Measurements from ENCODE around the gene SLC22A13. TPM values are rescaled to one million over a fixed set of nuclear protein-coding genes. Genes with fewer than 3 reads are reported as not detected.
A peak's percentile ranks its signal among the peaks of the same experiment; 100 is the strongest.

SLC22A13 gene
- total and polyA plus RNA-seq, 2 of the 4 experiments (the other 2 are of a cell fraction): under 0.01 to 0.22 TPM

- Histone ChIP-seq H2BK20ac (ENCODE audit: low read depth, low read length) (no peak overlapping the region), H3K23ac (ENCODE audit: low read depth, low read length) (no peak overlapping the region), H3K4me3 (ENCODE audit: insufficient read depth, low read depth, low read length) (no peak overlapping the region), H3K56ac (ENCODE audit: extremely low read depth, insufficient read depth, low read length) (no peak overlapping the region), H4K8ac (ENCODE audit: low read depth in 2 of 2, low read length in 2 of 2) (no peak overlapping the region), H3K9me1 (ENCODE audit: insufficient read depth, low read length) (peaks cover 4% of the 10 kb centered on the region; the same call in 1 of the 2 replicates), H2AK9ac (replicated peaks; ENCODE audit: low read depth, low read length, poor library complexity) (peak overlapping the region; percentile 19), H3K36me3 (ENCODE audit: control insufficient read depth, insufficient read depth, low read length) (peaks cover 10% of the 10 kb centered on the region), H3K27me3 (ENCODE audit: control insufficient read depth, insufficient read depth, low read length) (no peaks in the 10 kb centered on the region), H3K14ac (replicated peaks; ENCODE audit: low read depth, low read length) (no peak overlapping the region), H3K4me1 (ENCODE audit: control insufficient read depth, insufficient read depth, low read length) (no peaks in the 10 kb centered on the region), H3K9me3 (ENCODE audit: control insufficient read depth, insufficient read depth, low read length) (no peaks in the 10 kb centered on the region), H4K5ac (ENCODE audit: low read depth, low read length) (no peak overlapping the region), H3K9ac (ENCODE audit: low read depth, low read length) (no peak overlapping the region), H4K91ac (ENCODE audit: insufficient read depth, low read depth, low read length) (no peak overlapping the region), H2BK120ac (ENCODE audit: low read depth, low read length) (no peak overlapping the region), H3K79me1 (ENCODE audit: low read depth in 1 of 2, low read length in 2 of 2) (no peaks in the 10 kb centered on the region), H2AK5ac (ENCODE audit: low read depth, low read length) (no peak overlapping the region), H3K27ac (ENCODE audit: insufficient read depth, low read length) (no peak overlapping the region), H2AFZ (replicated peaks; ENCODE audit: low read length, poor library complexity) (peak overlapping the region; percentile 7), H3K4ac (ENCODE audit: low read depth, low read length) (no peak overlapping the region), H3K4me2 (ENCODE audit: low read depth, low read length) (no peak overlapping the region), H3K18ac (ENCODE audit: low read depth, low read length) (no peak overlapping the region), H2BK5ac (ENCODE audit: low read depth, low read length, poor library complexity, severe bottlenecking) (no peak overlapping the region), H2BK15ac (ENCODE audit: low read depth, low read length) (no peak overlapping the region), H4K20me1 (ENCODE audit: insufficient read depth, low read length) (no peaks in the 10 kb centered on the region)
- DNase-seq (no peak), ATAC-seq (ENCODE audit: low read depth) (no peak)
- WGBS, 2 experiments (ENCODE audit: extremely low coverage in 2 of 2, insufficient read length in 1 of 2): 86% methylated on average over 6 of the region's 13 CpGs; no CpG with 5 or more reads in 1 of the 2 experiments
- ChIA-PET CTCF (no interaction called here), POLR2A (ENCODE audit: unreplicated experiment) (no interaction called here)
- dilution Hi-C loops (cut with HindIII; ENCODE audit: low sequenced_read_pairs, unreplicated experiment) (no loop called here), in situ Hi-C loops (cut with MboI; ENCODE audit: low sequenced_read_pairs) (no loop called here), intact Hi-C loops (cut with micrococcal nuclease) (no loop called here)
- no TSS peak for BruUV-seq (replicated peaks)
- TF ChIP-seq POLR2A (IDR thresholded peaks at IDR 0.05; ENCODE audit: low read depth, low read length) (no peak), CHD1 (IDR thresholded peaks at IDR 0.05; ENCODE audit: low read depth, low read length) (no peak), NFE2L2 (IDR thresholded peaks at IDR 0.05; ENCODE audit: low read depth, low read length) (no peak), SMC3 (IDR thresholded peaks at IDR 0.05; ENCODE audit: low read depth, low read length) (no peak), CEBPB (IDR thresholded peaks at IDR 0.05; ENCODE audit: low read depth, low read length) (no peak), RCOR1 (IDR thresholded peaks at IDR 0.05; ENCODE audit: insufficient replicate concordance, low read length) (no peak), CTCF (conservative IDR thresholded peaks at IDR 0.05; ENCODE audit: low read depth, low read length) (no peak), RFX5 (IDR thresholded peaks at IDR 0.05; ENCODE audit: low read depth, low read length) (no peak), MAFK (IDR thresholded peaks at IDR 0.05; ENCODE audit: low read depth, low read length) (no peak), FOS (IDR thresholded peaks at IDR 0.05; ENCODE audit: low read depth, low read length) (no peak), RAD21 (IDR thresholded peaks at IDR 0.05; ENCODE audit: low read length) (no peak), USF2 (IDR thresholded peaks at IDR 0.05; ENCODE audit: low read depth, low read length) (no peak), MAZ (IDR thresholded peaks at IDR 0.05; ENCODE audit: borderline replicate concordance, low read depth, low read length) (no peak), ELK1 (IDR thresholded peaks at IDR 0.05; ENCODE audit: borderline replicate concordance, low read depth, low read length) (no peak), BHLHE40 (IDR thresholded peaks at IDR 0.05; ENCODE audit: low read depth, low read length) (no peak)
These were observed 10.7 kb downstream of the SLC22A13 start for GRCh38 chr3:38276081-38276916.

Measured in IMR-90 (cell line).